Measurements from ENCODE around the gene CACHD1. TPM values are rescaled to one million over a fixed set of nuclear protein-coding genes. Genes with fewer than 3 reads are reported as not detected.

CACHD1 gene
- total RNA-seq, 1 experiment from 2014 or later: 3.9 TPM

DNA sequence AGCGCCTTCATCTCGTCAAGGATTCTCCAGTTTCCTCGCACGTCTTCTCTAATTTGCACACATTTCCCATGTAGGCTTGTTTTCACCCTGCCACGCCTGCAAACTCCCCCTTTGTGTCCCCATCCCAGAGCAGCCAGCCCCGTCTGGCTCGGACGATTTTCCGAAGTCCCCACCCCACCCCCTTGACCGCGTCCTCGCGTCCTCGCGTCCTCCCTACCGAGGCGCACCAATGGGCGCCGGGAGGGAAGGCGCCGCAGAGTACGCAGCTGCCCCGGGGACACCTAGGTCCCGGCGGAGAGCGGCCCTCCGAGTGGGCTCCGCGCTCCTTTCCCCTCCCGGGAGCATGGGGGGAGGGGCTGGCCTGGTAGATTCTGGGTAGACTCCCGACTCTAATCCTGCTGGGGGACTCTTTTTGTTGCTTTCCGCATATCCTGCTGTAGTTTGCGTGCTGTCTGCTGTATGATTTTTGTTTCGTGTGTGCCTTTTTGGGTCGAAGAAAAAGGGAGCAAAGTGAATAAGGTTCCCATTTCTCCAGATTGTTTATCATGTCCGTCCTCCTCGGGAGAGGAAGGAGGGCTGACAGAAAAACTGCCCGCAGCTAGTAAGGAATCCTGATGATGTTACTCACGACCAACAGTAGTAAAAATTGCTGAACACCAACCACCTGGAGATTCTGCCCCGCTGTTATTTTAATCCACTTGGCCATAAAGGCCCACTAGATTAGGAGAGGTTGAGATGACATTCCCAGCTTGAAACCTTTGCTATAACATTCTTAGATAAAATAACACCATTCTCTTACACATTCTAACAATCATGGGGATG lies 1.5 kb downstream of the CACHD1 start:
- Mint-ChIP-seq H3K4me3 (ENCODE audit: unreplicated experiment) (peak overlapping the region; percentile 83), H3K36me3 (ENCODE audit: insufficient read depth, unreplicated experiment) (no peaks in the 10 kb centered on the region), H3K27me3 (ENCODE audit: insufficient read depth, unreplicated experiment) (peaks cover 8% of the 10 kb centered on the region), H3K27ac (ENCODE audit: low read depth, unreplicated experiment) (peak overlapping the region; percentile 27), H3K4me1 (ENCODE audit: insufficient read depth, unreplicated experiment) (peaks cover 39% of the 10 kb centered on the region), H3K9me3 (ENCODE audit: unreplicated experiment) (no peaks in the 10 kb centered on the region)
- TF ChIP-seq, protein P1, sequence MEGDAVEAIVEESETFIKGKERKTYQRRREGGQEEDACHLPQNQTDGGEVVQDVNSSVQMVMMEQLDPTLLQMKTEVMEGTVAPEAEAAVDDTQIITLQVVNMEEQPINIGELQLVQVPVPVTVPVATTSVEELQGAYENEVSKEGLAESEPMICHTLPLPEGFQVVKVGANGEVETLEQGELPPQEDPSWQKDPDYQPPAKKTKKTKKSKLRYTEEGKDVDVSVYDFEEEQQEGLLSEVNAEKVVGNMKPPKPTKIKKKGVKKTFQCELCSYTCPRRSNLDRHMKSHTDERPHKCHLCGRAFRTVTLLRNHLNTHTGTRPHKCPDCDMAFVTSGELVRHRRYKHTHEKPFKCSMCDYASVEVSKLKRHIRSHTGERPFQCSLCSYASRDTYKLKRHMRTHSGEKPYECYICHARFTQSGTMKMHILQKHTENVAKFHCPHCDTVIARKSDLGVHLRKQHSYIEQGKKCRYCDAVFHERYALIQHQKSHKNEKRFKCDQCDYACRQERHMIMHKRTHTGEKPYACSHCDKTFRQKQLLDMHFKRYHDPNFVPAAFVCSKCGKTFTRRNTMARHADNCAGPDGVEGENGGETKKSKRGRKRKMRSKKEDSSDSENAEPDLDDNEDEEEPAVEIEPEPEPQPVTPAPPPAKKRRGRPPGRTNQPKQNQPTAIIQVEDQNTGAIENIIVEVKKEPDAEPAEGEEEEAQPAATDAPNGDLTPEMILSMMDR (IDR thresholded peaks at IDR 0.05; ENCODE audit: unreplicated experiment): no peak
- POLR2A ChIA-PET: interaction anchor here (0.7 to 1.3 kb wide), 5 partner anchors 32 to 948 kb away, joined by 3 to 5 read pairs (median 4); partner anchors contain the start of gene EFCAB7
- intact Hi-C loops (cut with micrococcal nuclease): loop anchor here (1.0 to 5.0 kb wide), 3 partner anchors 36 to 353 kb away; no protein-coding TSS in a partner anchor
- peak; percentile 25 for DNase-seq (ENCODE audit: unreplicated experiment)
- BruUV-seq (replicated peaks): no TSS peak
- CTCF ChIA-PET: interaction anchor here (0.6 to 1.1 kb wide), 4 partner anchors 10 to 354 kb away, joined by 3 to 4 read pairs (median 3); no protein-coding TSS in a partner anchor

- peaks cover 45% of the 10 kb centered on the region for H3K4me1 Mint-ChIP-seq (ENCODE audit: insufficient read depth, unreplicated experiment)
- DNase-seq (ENCODE audit: unreplicated experiment): no peak
- no peaks in the 10 kb centered on the region for H3K9me3 Mint-ChIP-seq (ENCODE audit: unreplicated experiment)
- H3K27ac Mint-ChIP-seq (ENCODE audit: low read depth, unreplicated experiment): peak overlapping the region; percentile 27
- no TSS peak for BruUV-seq (replicated peaks)
- CTCF ChIA-PET: interaction anchor here (0.8 to 1.1 kb wide), 3 partner anchors 80 to 208 kb away, joined by 3 to 4 read pairs (median 3); no protein-coding TSS in a partner anchor
- H3K27me3 Mint-ChIP-seq (ENCODE audit: insufficient read depth, unreplicated experiment): peaks cover 8% of the 10 kb centered on the region
- TF ChIP-seq, protein P1 (IDR thresholded peaks at IDR 0.05; ENCODE audit: unreplicated experiment): no peak
- no peaks in the 10 kb centered on the region for H3K36me3 Mint-ChIP-seq (ENCODE audit: insufficient read depth, unreplicated experiment)
- peak overlapping the region; percentile 83 for H3K4me3 Mint-ChIP-seq (ENCODE audit: unreplicated experiment)
- POLR2A ChIA-PET: interaction anchor here (0.7 to 0.9 kb wide), 4 partner anchors 28 to 948 kb away, joined by 3 to 5 read pairs (median 4); partner anchors contain the start of gene EFCAB7
- intact Hi-C loops (cut with micrococcal nuclease): loop anchor here (5.0 kb wide), 1 partner anchor 35 kb away; no protein-coding TSS in a partner anchor
Observed at GRCh38 chr1:64472040-64472376, 2.1 kb downstream of the CACHD1 start.

GRCh38 chr1:64472805-64473204 lies 2.9 kb downstream of the CACHD1 start:
- no peak for DNase-seq (ENCODE audit: unreplicated experiment)
- Mint-ChIP-seq H3K9me3 (ENCODE audit: unreplicated experiment) (no peaks in the 10 kb centered on the region), H3K4me1 (ENCODE audit: insufficient read depth, unreplicated experiment) (peaks cover 46% of the 10 kb centered on the region), H3K27ac (ENCODE audit: low read depth, unreplicated experiment) (no peak overlapping the region), H3K36me3 (ENCODE audit: insufficient read depth, unreplicated experiment) (no peaks in the 10 kb centered on the region), H3K27me3 (ENCODE audit: insufficient read depth, unreplicated experiment) (peaks cover 1% of the 10 kb centered on the region), H3K4me3 (ENCODE audit: unreplicated experiment) (no peak overlapping the region)
- intact Hi-C loops (cut with micrococcal nuclease): loop anchor here (5.0 kb wide), 1 partner anchor 34 kb away; no protein-coding TSS in a partner anchor
- CTCF ChIA-PET: interaction anchor here (0.6 to 1.0 kb wide), 5 partner anchors 80 to 931 kb away, joined by 3 to 7 read pairs (median 4); no protein-coding TSS in a partner anchor
- POLR2A ChIA-PET: interaction anchor here (0.7 to 1.0 kb wide), 3 partner anchors 41 to 277 kb away, joined by 3 read pairs; no protein-coding TSS in a partner anchor
- no TSS peak for BruUV-seq (replicated peaks)
- TF ChIP-seq, protein P1 (IDR thresholded peaks at IDR 0.05; ENCODE audit: unreplicated experiment): no peak

DNA sequence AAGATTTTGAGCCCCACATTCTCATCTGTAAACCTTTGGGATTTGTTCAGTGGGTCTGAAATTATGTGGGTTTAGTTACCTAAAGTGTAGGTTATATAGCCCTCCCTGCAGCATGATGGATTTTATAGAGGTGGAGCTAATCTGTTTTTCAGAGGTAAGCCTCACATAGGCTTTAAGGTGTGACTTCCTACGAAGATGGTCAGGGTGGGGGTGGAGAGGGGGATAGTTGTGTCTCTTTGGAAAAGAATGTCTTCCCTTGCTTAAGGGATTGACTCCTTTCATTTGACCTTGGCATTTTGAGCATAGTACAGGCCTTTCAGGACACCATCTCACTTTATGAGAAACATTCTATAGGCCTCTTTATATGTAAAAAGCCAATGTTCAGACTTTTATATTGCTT lies 3.4 kb downstream of the CACHD1 start:
- Mint-ChIP-seq H3K27ac (ENCODE audit: low read depth, unreplicated experiment) (no peak overlapping the region), H3K27me3 (ENCODE audit: insufficient read depth, unreplicated experiment) (no peaks in the 10 kb centered on the region), H3K9me3 (ENCODE audit: unreplicated experiment) (no peaks in the 10 kb centered on the region), H3K4me1 (ENCODE audit: insufficient read depth, unreplicated experiment) (peaks cover 46% of the 10 kb centered on the region), H3K36me3 (ENCODE audit: insufficient read depth, unreplicated experiment) (no peaks in the 10 kb centered on the region), H3K4me3 (ENCODE audit: unreplicated experiment) (no peak overlapping the region)
- DNase-seq (ENCODE audit: unreplicated experiment): no peak
- BruUV-seq (replicated peaks): no TSS peak
- CTCF ChIA-PET: interaction anchor here (0.5 to 1.0 kb wide), 5 partner anchors 92 to 931 kb away, joined by 3 to 7 read pairs (median 4); no protein-coding TSS in a partner anchor
- TF ChIP-seq, protein P1 (IDR thresholded peaks at IDR 0.05; ENCODE audit: unreplicated experiment): no peak
- POLR2A ChIA-PET: interaction anchor here (0.9 to 1.0 kb wide), 2 partner anchors 41 to 51 kb away, joined by 3 read pairs; no protein-coding TSS in a partner anchor
- intact Hi-C loops (cut with micrococcal nuclease): loop anchor here (5.0 kb wide), 1 partner anchor 34 kb away; no protein-coding TSS in a partner anchor
